Measurements from ENCODE around the gene PGAP3.

GRCh38 chr17:39676198-39676819, 11.5 kb downstream of the PGAP3 start:
- TF ChIP-seq POLR2A (IDR thresholded peaks at IDR 0.05) (no peak), CTCF (IDR thresholded peaks at IDR 0.05) (no peak), POLR2AphosphoS5 (IDR thresholded peaks at IDR 0.05) (peak in 1 of 2 donors; percentile 45), EP300 (IDR thresholded peaks at IDR 0.05) (peak in 1 of 4 donors; percentile 18)

Measured in upper lobe of left lung (tissue), 4 donors.